ENCODE results near the gene TMEM217.

DNA sequence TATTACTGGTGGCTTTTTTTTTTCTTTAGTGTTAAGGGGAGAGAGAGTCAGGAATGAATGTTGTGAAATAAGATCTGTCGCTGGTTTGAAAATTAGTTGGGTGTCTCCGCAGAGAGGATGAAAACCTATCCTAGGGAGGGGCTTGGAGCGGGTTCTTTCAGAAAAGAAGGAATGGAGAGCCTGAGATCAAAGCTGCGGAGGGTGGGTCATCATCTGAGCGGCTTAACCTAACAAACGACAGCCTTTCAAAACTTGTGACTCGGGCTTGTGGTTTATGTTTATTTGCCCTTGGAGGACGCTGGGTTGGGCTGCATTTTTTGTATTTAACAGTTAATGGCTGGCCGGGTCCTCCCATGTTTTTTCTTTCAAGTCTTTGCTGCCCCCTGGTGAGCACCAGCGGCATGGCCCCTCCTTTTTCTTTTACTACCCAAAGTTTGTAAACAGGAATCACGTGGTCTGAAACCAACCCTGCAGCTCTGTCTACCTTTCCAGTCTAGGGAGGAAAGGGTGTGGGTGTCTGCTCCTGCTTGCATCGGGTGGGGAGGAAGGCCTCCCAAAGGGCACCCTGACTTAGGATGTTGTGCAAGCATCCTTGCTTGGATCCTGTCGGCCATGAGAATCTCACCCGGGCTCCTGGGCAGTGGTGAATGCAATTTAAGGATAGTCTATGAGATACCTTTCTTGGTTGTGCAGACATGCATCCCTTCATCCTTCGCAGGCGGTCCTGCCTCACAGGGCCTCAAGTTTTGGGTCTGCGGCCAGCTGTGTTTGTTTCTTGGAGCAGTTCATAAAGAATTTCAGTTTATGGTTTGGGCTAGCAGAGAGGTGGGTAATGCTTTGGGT, 85.8 kb downstream of the TMEM217 start:
- peak; percentile 97 for TF ChIP-seq CTCF (IDR thresholded peaks at IDR 0.05; ENCODE audit: poor library complexity)
- no peak for TF ChIP-seq EZH2phosphoT487 (IDR thresholded peaks at IDR 0.05; ENCODE audit: low read depth, severe bottlenecking, unreplicated experiment)
- no peak for TF ChIP-seq EZH2 (IDR thresholded peaks at IDR 0.05; ENCODE audit: borderline replicate concordance)

Data from hepatocyte (in vitro differentiated cells).